Head of caudate nucleus (tissue), 42 donors: ENCODE results near the gene TMEM117.
"Not testable (repeated sequence)": the region's sequence is repeated elsewhere in the genome, so short reads cannot be mapped to it uniquely, and the experiment has no call there.

Source experiments
- DNase-seq, 42 donors: peaks; one replicate each; pipeline versions ENCODE4 v3.0.0 to v3.0.0-alpha.2; 2020 to 2021; ENCODE audit warnings: mixed read lengths in 7 of 42
- intact Hi-C: fragments of 100-400 bp; cut with DNase I; formaldehyde crosslinking; loops from one replicate; pipeline ENCODE4 v1.15.0; 2022

Gene TMEM117

GRCh38 chr12:44044491-44044890 is 208.6 kb downstream of the TMEM117 start:
- intact Hi-C loops: not testable (repeated sequence)

GRCh38 chr12:44046732-44047417 is 211.0 kb downstream of the TMEM117 start:
- no peak for DNase-seq
- intact Hi-C loops: no loop called here

More at GRCh38 chr12:44044491-44044890, 208.6 kb downstream of the TMEM117 start:
- not testable (repeated sequence) for DNase-seq

GRCh38 chr12:44052554-44052953 is 216.7 kb downstream of the TMEM117 start:
- no peak for DNase-seq
- intact Hi-C loops: no loop called here

- intact Hi-C loops: no loop called here
- DNase-seq: no peak
Observed at GRCh38 chr12:44053549-44054127, 217.8 kb downstream of the TMEM117 start.

GRCh38 chr12:44054281-44054680 is 218.4 kb downstream of the TMEM117 start:
- intact Hi-C loops: no loop called here

GRCh38 chr12:44058366-44058765 is 222.5 kb downstream of the TMEM117 start:
- intact Hi-C loops: no loop called here
- no peak for DNase-seq

More at GRCh38 chr12:44054281-44054680, 218.4 kb downstream of the TMEM117 start:
- DNase-seq: no peak

GRCh38 chr12:44059476-44059875 is 223.6 kb downstream of the TMEM117 start:
- no peak for DNase-seq
- intact Hi-C loops: no loop called here

- DNase-seq: peak in 35 of 42 donors; percentile 10 to 77 (median 37)
- intact Hi-C loops: no loop called here
Observed at GRCh38 chr12:44063671-44064070, 227.8 kb downstream of the TMEM117 start.

GRCh38 chr12:44076871-44077270 is 241.0 kb downstream of the TMEM117 start:
- peak in 6 of 42 donors; percentile 11 to 41 (median 18) for DNase-seq
- intact Hi-C loops: no loop called here

GRCh38 chr12:44077294-44077693 is 241.4 kb downstream of the TMEM117 start:
- intact Hi-C loops: no loop called here
- DNase-seq: no peak

- intact Hi-C loops: no loop called here
- no peak for DNase-seq
Observed at GRCh38 chr12:44078273-44078672, 242.4 kb downstream of the TMEM117 start.

GRCh38 chr12:44088647-44089046 is 252.8 kb downstream of the TMEM117 start:
- intact Hi-C loops: no loop called here
- DNase-seq: no peak

- DNase-seq: no peak
- intact Hi-C loops: no loop called here
Observed at GRCh38 chr12:44091948-44092606, 256.2 kb downstream of the TMEM117 start.

GRCh38 chr12:44098786-44099185 is 262.9 kb downstream of the TMEM117 start:
- intact Hi-C loops: no loop called here
- no peak for DNase-seq

- intact Hi-C loops: no loop called here
- no peak for DNase-seq
Observed at GRCh38 chr12:44099486-44099885, 263.6 kb downstream of the TMEM117 start.

GRCh38 chr12:44100264-44100663 is 264.4 kb downstream of the TMEM117 start:
- intact Hi-C loops: no loop called here
- DNase-seq: no peak

GRCh38 chr12:44101475-44101874 is 265.6 kb downstream of the TMEM117 start:
- no peak for DNase-seq
- intact Hi-C loops: no loop called here

- intact Hi-C loops: no loop called here
- no peak for DNase-seq
Observed at GRCh38 chr12:44114906-44115305, 279.0 kb downstream of the TMEM117 start.

- DNase-seq: no peak
- intact Hi-C loops: no loop called here
Observed at GRCh38 chr12:44117337-44117736, 281.5 kb downstream of the TMEM117 start.

GRCh38 chr12:44118946-44119345 is 283.1 kb downstream of the TMEM117 start:
- intact Hi-C loops: no loop called here
- DNase-seq: no peak
